HepG2 (cell line): ENCODE data around the gene CPEB3. TPM values are rescaled to one million over a fixed set of nuclear protein-coding genes. Genes with fewer than 3 reads are reported as not detected.

ENCODE experiments used
- ATAC-seq: fragments of 200-7000 bp; cut with Tn5 transposase; 3 replicates; pipeline ENCODE4 v1.9.1; 2020; ENCODE audit warnings: mild to moderate bottlenecking, moderate library complexity
- BruUV-seq: library from RNA; stranded (reverse); fragments of 400-500 nt; replicated peaks from 2 replicates; lab custom pipeline; 2021; lab: Mats Ljungman, UMichigan
- CTCF ChIA-PET: fragments of 300-600 bp; formaldehyde crosslinking; extraction: SDS; loops from one replicate; lab custom pipeline; 2021; ENCODE audit warnings: low total read pairs, inconsistent platforms, low intra/inter-chr PET ratio; lab: Yijun Ruan, JAX
- POLR2A ChIA-PET: fragments of 350-600 bp; sonication (Branson Sonifier 250); formaldehyde crosslinking; loops from one replicate; lab custom pipeline; 2020; ENCODE audit warnings: antibody characterized with exemption, inconsistent platforms; lab: Yijun Ruan, JAX
- DNase-seq: peaks from one replicate; pipeline ENCODE4 v3.0.0-alpha.2; 2015; ENCODE audit warnings: low spot score
- FAIRE-seq: peaks from 3 replicates; lab custom pipeline; 2011; peaks lifted over from hg19 to GRCh38; lab: Jason Lieb, UNC
- H2AFZ ChIP-seq: one replicate; pipeline ENCODE4 v1.6.1; 2011; ENCODE audit warnings: low read length, inconsistent platforms
- H3K27ac ChIP-seq: fragments of 300-600 bp; 3 replicates; pipeline ENCODE4 v1.8.0; 2011; ENCODE audit warnings: mixed run types, mild to moderate bottlenecking, mixed read lengths, low read length, inconsistent platforms; ENCODE audit not compliant: insufficient read depth; ENCODE audit errors: extremely low read length
- H3K27me3 ChIP-seq, 2 experiments: fragments of 200-600 bp in 1 of 2; 2 replicates in 1 of 2; 3 replicates in 1 of 2; pipeline versions ENCODE4 v1.6.0 to v1.8.0; 2011; ENCODE audit warnings: low read length in 2 of 2, mild to moderate bottlenecking in 2 of 2, moderate library complexity in 2 of 2, inconsistent platforms in 1 of 2; ENCODE audit not compliant: insufficient read depth in 2 of 2, control insufficient read depth in 1 of 2
- H3K36me3 ChIP-seq, 2 experiments: fragments of 200-600 bp in 1 of 2; replicated peaks in 1 of 2; 2 replicates in 1 of 2; 3 replicates in 1 of 2; pipeline versions ENCODE4 v1.5.1 to v1.8.0; 2011; ENCODE audit warnings: low read length in 2 of 2, inconsistent platforms in 1 of 2; ENCODE audit not compliant: insufficient read depth in 2 of 2, control insufficient read depth in 1 of 2
- H3K4me1 ChIP-seq: 2 replicates; pipeline ENCODE4 v1.5.1; 2012; ENCODE audit warnings: low read length, inconsistent platforms; ENCODE audit not compliant: insufficient read depth
- H3K4me2 ChIP-seq: 2 replicates; pipeline ENCODE4 v1.6.0; 2011; ENCODE audit warnings: low read depth, low read length, inconsistent platforms
- H3K4me3 ChIP-seq, 3 experiments: fragments of 200-600 bp in 1 of 3; sonication (generic), shearing (Covaris generic) in 1 of 3; replicated peaks in 1 of 3; 2 replicates each; pipeline ENCODE4 v1.5.1; 2011 to 2016; ENCODE audit warnings: low read length in 3 of 3, inconsistent platforms in 2 of 3, low read depth in 2 of 3, mild to moderate bottlenecking in 2 of 3, control low read depth in 1 of 3, mixed read lengths in 1 of 3; ENCODE audit not compliant: insufficient read depth in 1 of 3
- H3K79me2 ChIP-seq: one replicate; pipeline ENCODE4 v1.6.1; 2011; ENCODE audit warnings: low read length, inconsistent platforms; ENCODE audit not compliant: insufficient read depth
- H3K9ac ChIP-seq: 2 replicates; pipeline ENCODE4 v1.6.0; 2011; ENCODE audit warnings: mild to moderate bottlenecking, low read depth, low read length, inconsistent platforms; ENCODE audit not compliant: insufficient read depth
- H3K9me3 ChIP-seq: 2 replicates; pipeline ENCODE4 v1.5.1; 2012; ENCODE audit warnings: mild to moderate bottlenecking, low read length
- H4K20me1 ChIP-seq: 2 replicates; pipeline ENCODE4 v1.6.0; 2011; ENCODE audit warnings: inconsistent platforms, mild to moderate bottlenecking, low read length, moderate library complexity; ENCODE audit not compliant: insufficient read depth
- TCF7 ChIP-seq: sonication (generic); IDR thresholded peaks from 2 replicates; pipeline ENCODE4 v1.6.1; 2016; ENCODE audit warnings: antibody characterized with exemption, low read depth
- WGBS: methylation state at CpG from one replicate; pipeline ENCODE4 v1.1.6; 2017; ENCODE audit warnings: low lambda C conversion rate; 5-methylcytosine and 5-hydroxymethylcytosine counted together
- in situ Hi-C: cut with HindIII; loops from 2 replicates; pipeline ENCODE4 v1.10.0; 2017; ENCODE audit warnings: low pct_unique_long_range_greater_than_20kb; ENCODE audit not compliant: extremely low pct_ligation_motif_present
- intact Hi-C: fragments of 100-400 bp; cut with micrococcal nuclease; formaldehyde crosslinking; loops from one replicate; pipeline ENCODE4 v1.10.0; 2022; ENCODE audit not compliant: unreplicated experiment
- polyA plus RNA-seq, 8 experiments: library from polyadenylated mRNA; depleted of rRNA in 3 of 8; stranded (reverse) in 7 of 8; unstranded in 1 of 8; fragments of >200 nt; fragmentation: Illumina TruSeq in 4 of 8; extraction: Trizol in 4 of 8; gene quantifications; 2 replicates each; pipeline versions ENCODE4 v1.2.1 to v1.2.3, GENCODE V29; 2011 to 2016; ENCODE audit warnings: low read depth in 4 of 8, missing spikeins in 1 of 8, mixed read lengths in 1 of 8; ENCODE audit not compliant: insufficient read depth in 1 of 8
- total RNA-seq, 5 experiments: library from RNA; depleted of rRNA; stranded (reverse); fragments of >200 nt; fragmentation: Illumina TruSeq; extraction: Trizol; gene quantifications; 2 replicates each; pipeline ENCODE4 v1.2.3, GENCODE V29; 2016; ENCODE audit warnings: low read depth in 1 of 5
- TF ChIP-seq, protein P1 (sequence below): sonication (generic); formaldehyde crosslinking; conservative IDR thresholded peaks from 2 replicates; pipeline ENCODE4 v1.4.0; 2020; ENCODE audit warnings: mild to moderate bottlenecking, missing genetic modification reagents, moderate library complexity

Gene CPEB3
- total and polyA plus RNA-seq, 2 of the 13 experiments (the other 11 are each of a cell fraction or from before 2014, with no cell fraction given): 0.66 to 0.70 TPM

DNA sequence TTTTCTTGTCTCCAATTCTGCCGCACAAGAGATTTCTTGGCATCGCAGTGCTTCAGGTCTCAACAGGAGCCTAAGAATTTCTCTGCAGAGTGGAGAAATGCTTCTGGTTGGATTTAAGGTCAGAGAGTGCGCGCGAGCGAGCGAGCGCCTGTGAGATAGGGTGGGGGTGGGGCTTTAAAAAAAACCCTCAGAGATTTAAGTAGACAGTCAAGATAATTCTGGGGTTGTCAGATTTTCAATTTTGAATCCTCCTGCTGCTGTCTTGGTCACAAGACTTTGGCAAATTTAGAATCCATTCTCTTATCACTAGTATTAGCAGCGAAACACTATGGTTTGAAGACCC lies 49.7 kb downstream of the CPEB3 start:
- Histone ChIP-seq H4K20me1 (no peaks in the 10 kb centered on the region), H3K36me3 (no peaks in the 10 kb centered on the region), H3K4me2 (peak overlapping the region; percentile 83), H2AFZ (peak overlapping the region; percentile 91), H3K27ac (peak overlapping the region; percentile 92), H3K4me3 (peak overlapping the region; percentile 78 to 91 (median 89)), H3K79me2 (no peaks in the 10 kb centered on the region), H3K4me1 (peaks cover 44% of the 10 kb centered on the region), H3K9me3 (no peaks in the 10 kb centered on the region), H3K9ac (peak overlapping the region; percentile 80), H3K27me3 (no peaks in the 10 kb centered on the region)
- FAIRE-seq (peak; percentile 30), ATAC-seq (no peak), DNase-seq (peak; percentile 24)
- ChIA-PET POLR2A (interaction anchor here (1.1 to 5.0 kb wide), 2 partner anchors 50 to 116 kb away, joined by 5 to 47 read pairs; partner anchors contain the start of genes CPEB3 and MARCHF5), CTCF (no interaction called here)
- no TSS peak for BruUV-seq
- intact Hi-C loops: no loop called here
- WGBS: 4% methylated on average over 9 of the region's 9 CpGs
- in situ Hi-C loops: loop anchor here (5.0 kb wide), 1 partner anchor 51 kb away; the partner anchor contains the start of genes CPEB3 and MARCHF5
- TF ChIP-seq TCF7: no peak
- TF ChIP-seq, protein P1, sequence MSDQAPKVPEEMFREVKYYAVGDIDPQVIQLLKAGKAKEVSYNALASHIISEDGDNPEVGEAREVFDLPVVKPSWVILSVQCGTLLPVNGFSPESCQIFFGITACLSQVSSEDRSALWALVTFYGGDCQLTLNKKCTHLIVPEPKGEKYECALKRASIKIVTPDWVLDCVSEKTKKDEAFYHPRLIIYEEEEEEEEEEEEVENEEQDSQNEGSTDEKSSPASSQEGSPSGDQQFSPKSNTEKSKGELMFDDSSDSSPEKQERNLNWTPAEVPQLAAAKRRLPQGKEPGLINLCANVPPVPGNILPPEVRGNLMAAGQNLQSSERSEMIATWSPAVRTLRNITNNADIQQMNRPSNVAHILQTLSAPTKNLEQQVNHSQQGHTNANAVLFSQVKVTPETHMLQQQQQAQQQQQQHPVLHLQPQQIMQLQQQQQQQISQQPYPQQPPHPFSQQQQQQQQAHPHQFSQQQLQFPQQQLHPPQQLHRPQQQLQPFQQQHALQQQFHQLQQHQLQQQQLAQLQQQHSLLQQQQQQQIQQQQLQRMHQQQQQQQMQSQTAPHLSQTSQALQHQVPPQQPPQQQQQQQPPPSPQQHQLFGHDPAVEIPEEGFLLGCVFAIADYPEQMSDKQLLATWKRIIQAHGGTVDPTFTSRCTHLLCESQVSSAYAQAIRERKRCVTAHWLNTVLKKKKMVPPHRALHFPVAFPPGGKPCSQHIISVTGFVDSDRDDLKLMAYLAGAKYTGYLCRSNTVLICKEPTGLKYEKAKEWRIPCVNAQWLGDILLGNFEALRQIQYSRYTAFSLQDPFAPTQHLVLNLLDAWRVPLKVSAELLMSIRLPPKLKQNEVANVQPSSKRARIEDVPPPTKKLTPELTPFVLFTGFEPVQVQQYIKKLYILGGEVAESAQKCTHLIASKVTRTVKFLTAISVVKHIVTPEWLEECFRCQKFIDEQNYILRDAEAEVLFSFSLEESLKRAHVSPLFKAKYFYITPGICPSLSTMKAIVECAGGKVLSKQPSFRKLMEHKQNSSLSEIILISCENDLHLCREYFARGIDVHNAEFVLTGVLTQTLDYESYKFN (CRISPR knock-in tag): peak; percentile 22; the same call in 1 of the 2 replicates
